GM18861 (cell line): Measurements from ENCODE around the gene SH3TC1.

Experiments used
- ATAC-seq: cut with Tn5 transposase; IDR thresholded peaks from one replicate; pipeline ENCODE4 v1.9.1; 2021; ENCODE audit not compliant: unreplicated experiment

The SH3TC1 gene

DNA sequence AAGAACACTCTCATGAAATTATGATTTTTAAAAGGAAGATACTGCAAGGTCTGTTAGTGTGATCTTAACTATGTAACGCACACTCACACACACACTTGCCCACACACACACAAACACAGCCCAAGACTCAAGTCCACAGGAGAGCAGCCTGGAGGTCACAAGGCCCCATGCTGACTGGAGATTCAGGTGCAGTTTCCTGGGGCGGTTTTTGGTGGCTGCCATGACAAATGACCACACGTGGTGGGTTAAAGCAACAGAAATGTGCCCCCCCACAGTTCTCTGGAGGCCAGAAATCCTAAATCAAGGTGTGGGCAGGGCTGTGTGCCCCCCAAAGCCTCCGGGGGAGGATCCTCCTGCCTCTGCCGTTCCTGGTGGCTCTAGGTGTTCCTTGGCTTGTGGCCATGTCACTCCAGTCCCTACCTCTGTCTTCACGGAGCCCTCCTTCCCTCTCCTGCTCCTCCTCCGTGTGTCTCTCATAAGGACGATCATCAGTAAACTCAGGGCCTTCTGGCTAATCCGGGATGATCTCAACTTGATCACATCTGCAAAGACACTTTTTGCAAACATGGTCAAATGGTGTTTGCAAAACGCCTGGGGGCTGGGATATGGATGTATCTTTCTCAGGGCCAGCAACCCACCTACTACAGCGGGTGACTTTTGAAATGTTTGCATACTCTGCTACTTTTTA lies 60.8 kb downstream of the SH3TC1 start:
- ATAC-seq = no peak

- no peak for ATAC-seq
Measured at GRCh38 chr4:8260656-8261111, 61.6 kb downstream of the SH3TC1 start.

GRCh38 chr4:8261851-8262535 lies 62.9 kb downstream of the SH3TC1 start:
- no peak for ATAC-seq

GRCh38 chr4:8262637-8263322 lies 63.7 kb downstream of the SH3TC1 start:
- ATAC-seq = no peak

DNA sequence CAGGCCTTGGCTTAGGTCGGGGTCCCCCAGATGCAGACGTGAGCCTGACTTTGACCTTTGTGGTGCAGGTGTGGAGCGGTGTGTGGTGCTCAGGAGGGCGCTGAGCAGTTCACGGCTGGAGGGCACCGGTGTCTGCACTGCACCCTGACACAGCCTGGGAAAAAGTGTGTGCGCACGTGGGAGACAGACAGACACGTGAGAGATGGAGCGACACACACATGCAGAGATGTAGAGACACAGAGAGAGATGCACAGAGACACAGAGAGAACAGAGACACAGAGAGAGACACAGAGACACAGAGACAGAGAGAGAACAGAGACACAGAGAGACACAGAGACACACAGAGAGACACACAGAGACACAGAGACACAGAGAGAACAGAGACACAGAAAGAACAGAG lies 64.3 kb downstream of the SH3TC1 start:
- ATAC-seq = no peak

DNA sequence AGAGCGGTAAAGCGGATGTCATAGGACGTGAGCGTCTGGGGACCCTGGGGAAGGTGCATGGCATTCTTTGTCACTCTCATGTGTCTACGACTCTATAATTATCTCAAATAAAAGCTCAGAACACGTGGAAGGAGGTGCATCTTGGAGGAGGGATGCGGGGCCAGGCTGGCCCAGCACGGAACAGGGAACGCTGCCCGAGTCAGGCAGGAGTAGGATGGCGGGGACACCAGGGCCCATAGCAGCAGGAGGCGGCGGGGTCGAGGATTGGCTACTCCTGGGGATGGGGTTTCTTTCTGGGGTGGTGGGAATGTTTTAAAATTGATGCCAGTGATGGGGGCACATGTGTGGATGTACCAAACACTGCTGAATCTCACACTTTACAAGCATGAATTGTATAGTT lies 65.0 kb downstream of the SH3TC1 start:
- no peak for ATAC-seq

GRCh38 chr4:8265171-8265929 lies 66.3 kb downstream of the SH3TC1 start:
- ATAC-seq = no peak

DNA sequence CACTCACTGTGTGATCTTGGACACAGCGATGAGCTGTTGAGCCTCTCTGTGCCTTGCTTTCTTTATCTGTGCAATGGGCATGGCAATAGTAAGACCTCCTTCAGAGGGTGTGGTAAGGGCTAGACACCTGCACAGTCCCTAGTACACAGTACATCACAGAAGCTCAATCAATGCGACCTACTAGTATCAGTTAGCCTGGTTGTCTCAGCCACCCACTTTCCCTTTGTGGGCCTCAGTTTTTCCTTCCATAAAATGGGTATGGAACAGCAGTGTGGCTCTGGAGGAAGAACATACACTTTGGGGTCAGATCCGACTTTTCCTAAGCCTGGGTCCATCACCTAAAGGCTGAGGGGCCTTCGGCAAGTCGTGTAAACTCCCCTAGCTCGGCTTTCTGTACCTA lies 67.0 kb downstream of the SH3TC1 start:
- no peak for ATAC-seq

GRCh38 chr4:8266508-8266907 lies 67.4 kb downstream of the SH3TC1 start:
- no peak for ATAC-seq

- no peak for ATAC-seq
Measured at GRCh38 chr4:8267077-8267476, 68.0 kb downstream of the SH3TC1 start.

DNA sequence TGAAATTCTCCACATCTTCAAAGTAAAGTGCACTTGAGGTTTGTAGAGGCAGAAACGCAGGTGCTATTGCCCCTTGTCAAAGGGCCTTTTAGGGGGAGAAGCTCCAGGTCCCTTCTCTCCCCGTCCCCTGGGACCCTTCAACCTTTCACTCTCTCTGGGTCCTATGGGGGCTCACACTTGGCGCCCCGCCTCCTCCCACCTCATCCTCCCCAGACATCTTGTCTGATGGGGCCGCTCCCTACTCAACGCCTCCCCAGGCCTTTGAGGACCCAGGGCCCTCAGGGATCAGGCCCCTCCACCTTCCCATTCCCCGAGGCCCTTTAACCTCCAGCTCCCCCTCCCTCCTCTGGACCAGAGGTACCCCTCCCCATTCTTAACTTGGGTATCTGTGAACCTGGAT lies 69.1 kb downstream of the SH3TC1 start:
- ATAC-seq = no peak

- ATAC-seq = no peak
Measured at GRCh38 chr4:8268901-8269534, 69.9 kb downstream of the SH3TC1 start.

GRCh38 chr4:8269535-8270417 lies 70.7 kb downstream of the SH3TC1 start, which contains the start of gene HTRA3:
Gene HTRA3, plus strand, starts transcription at chr4:8269754. Its CDS starts 215 bp downstream, at chr4:8269969.
- ATAC-seq = no peak

DNA sequence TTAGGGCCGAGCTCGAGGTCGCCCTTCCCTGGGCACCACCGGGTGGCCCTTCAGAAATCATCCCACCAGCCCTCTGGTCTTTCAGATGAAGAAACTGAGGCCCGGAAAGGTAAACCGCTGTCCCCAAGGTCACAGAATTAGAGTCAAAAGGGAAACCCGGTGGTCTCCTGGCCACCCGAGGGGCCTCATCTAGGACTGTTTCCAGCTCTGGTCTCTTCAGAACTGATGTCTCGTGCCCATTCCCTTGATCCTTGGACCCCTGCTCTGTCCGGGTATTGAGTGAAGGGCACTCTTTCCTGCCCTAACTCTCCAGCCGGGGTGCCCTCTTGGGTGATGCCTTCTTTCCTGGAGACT lies 71.3 kb downstream of the SH3TC1 start:
- ATAC-seq = no peak

- ATAC-seq = no peak
Measured at GRCh38 chr4:8270912-8271815, 72.1 kb downstream of the SH3TC1 start.

DNA sequence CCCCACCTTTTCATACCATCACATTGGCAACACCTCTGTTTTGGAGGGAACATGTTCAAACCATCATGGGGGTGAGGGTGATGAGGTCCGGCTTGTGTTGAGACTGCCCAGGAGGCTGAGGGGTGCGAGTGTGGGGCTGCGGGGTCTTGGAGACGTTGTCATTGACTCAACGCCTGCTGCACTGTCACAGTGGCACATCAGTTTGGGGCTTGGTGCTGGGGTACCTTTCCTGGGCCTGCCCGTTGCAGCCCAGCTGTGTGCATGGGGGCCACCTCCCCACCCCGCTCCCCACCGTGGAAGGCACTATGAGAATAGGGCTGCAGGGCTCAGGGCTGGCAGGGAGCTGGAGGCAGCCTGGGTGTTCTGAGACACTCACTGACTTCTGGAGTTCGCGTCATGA lies 72.7 kb downstream of the SH3TC1 start:
- no peak for ATAC-seq

GRCh38 chr4:8272472-8273428 lies 73.7 kb downstream of the SH3TC1 start:
- no peak for ATAC-seq

DNA sequence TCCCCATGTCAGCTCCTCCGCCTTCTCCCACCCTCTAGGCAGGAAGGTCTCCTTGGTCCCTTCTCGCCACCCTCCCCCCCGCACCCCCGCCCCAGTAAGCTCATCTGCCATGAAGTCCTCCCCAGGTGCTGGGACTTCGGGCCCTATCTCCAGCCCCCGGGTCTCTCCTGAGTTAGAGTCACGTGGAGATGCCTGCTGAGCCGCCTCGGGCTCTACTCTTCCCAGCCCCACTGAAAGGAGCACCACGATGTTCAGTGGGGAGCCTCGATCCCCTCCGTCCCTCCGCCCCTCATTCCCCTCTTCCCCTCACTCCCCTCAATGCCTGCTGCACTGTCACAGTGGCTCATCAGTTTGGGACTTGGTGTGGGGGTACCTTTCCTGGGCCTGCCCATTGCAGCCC lies 74.4 kb downstream of the SH3TC1 start:
- ATAC-seq = no peak
